SHP77 (cell line): ENCODE data around the gene ADGRE3.
A peak's percentile ranks its signal among the peaks of the same experiment; 100 is the strongest.
"Not testable (repeated sequence)": the region's sequence is repeated elsewhere in the genome, so short reads cannot be mapped to it uniquely, and the experiment has no call there.

Experiments
- DNase-seq, 2 experiments: peaks; one replicate each; lab custom pipeline; 2025; lab: John Stamatoyannopoulos, UW

The ADGRE3 gene

DNA sequence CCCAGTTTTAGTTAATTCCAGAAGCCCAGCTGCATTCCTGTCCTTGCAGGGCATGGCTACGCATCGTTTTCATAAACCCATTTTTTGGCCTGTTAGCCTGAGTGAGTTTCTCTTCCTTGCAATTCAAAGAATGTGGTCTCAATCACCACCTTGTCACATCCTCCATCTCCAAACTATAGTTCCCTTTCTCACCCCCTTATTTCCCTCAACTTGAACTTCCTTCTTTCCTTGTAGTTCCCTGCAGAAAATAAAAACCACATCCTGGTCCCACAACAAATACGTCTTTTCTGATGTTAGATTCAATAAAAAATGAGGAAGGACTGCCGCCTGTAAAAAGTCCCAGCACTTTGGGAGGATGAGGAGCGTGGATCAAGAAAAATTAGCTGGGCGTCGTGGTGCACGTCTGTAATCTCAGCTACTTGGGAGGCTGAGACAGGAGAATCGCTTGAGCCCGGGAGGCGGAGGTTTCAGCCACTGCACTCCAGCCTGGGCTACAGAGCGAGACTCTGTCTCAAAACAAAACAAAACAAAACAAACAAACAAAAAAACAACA, 13.2 kb downstream of the ADGRE3 start:
- DNase-seq, result no peak

GRCh38 chr19:14659874-14660489, 14.7 kb downstream of the ADGRE3 start:
- DNase-seq, result no peak

DNA sequence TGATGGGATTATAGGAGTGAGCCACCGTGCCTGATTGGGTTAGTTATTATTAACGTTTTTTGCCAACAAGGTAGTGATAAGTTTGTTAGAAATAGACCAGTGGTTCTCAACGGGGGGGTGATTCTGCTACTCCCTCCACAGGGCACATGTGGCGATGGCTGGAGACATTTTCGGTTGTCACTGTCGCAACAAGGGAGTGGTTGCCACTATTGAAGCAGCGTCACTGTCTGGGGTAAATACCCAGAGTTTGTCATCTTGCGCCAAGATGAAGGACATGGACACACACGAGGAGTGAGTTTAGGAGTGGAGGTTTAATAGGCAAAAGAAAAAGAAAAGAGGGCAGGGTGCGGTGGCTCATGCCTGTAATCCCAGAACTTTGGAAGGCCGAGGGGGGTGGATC, 18.9 kb downstream of the ADGRE3 start:
- DNase-seq, result no peak

DNA sequence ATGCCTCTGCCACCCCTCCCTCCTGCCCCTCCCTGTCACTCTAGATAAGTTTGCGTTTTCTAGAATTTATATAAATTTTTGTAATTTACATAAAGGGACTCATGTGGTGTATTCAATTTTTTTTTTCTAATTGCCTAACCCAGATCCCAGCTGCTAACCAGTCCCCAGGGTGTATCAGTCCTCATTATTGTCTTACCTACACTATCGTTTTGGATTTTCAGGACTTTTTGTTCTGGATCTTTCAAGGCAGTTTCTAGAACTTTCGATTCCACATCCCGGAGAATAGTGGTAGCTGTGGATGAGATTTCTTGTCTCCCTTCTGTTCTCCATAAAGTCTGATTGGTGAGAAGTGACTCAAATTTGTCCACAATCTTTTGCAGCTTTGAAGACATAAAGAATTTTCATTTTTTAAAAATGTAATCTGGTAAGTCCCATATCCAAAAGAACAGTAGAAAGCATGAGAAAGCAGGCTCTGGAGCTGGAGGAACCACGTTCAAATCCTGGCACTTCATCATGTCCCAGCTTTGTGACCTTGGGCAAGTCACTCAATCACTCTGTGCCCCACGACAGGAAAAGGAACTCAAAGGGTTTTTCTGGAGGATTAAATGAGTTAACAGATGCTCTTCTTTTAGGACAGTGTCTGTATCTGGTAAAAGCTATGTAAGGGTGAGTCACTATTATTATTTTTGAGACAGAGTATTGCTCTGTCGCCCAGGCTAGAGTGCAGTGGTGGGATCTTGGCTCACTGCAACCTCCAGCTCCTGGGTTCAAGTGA, 19.7 kb downstream of the ADGRE3 start:
- no peak for DNase-seq

- no peak for DNase-seq
Observed at GRCh38 chr19:14650161-14650560, 24.5 kb downstream of the ADGRE3 start.

DNA sequence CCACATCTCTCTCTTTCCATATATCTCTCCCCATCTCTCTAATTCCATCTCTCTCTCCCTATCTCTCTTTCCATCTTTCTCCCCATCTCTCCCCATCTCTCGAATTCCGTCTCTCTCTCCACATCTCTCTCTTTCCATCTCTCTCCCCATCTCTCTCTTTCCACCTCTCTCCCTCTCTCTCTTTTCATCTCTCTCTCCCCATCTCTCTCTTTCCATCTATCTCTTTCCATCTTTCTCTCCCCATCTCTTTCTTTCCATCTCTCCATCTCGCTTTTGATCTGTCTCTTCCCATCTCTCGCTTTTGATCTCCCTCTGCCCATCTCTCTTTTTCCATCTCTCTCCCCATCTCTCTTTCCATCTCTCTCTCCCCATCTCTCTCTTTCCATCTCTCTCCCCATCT, 25.6 kb downstream of the ADGRE3 start:
- no peak for DNase-seq

DNA sequence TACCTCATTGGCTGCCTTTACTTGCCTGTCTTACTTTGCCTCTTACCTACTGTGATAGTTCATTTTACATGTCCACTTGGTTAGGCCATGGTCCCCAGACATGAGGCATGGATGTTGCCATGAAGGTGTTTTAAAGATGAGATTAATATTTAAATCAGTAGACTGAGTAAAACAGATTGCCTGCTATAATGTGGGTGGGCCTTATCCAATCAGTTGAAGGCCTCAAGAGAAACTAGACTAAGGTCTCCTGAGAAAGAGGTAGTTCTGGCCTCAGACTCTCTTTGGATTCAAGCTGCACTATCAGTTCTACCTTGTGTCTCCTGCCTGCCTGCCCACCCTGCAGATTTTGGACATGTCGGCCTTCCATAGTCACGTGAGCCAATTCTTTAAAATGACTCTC, 26.1 kb downstream of the ADGRE3 start:
- DNase-seq, result no peak

GRCh38 chr19:14639536-14640277, 34.9 kb downstream of the ADGRE3 start:
- DNase-seq, result no peak

DNA sequence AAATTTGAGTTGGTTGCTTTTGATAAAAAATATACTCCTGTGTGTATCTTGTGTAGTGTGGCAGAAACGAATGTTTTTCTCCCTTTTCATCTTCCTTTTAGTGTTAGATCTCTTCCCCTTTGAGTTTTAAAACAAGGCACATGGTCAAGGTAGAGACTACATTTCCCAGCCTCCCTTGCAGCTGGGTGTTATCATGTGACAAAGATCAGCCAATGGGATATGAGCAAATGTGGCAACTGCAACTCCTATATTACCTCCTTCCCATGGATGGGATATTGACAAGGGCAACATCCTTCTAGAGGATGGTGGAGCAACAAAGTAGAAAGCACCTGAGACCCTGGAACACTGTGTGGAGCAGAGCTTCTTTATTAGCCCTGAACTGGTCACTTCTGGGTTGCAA, 42.4 kb downstream of the ADGRE3 start:
- DNase-seq, result peak; percentile 4 to 24

DNA sequence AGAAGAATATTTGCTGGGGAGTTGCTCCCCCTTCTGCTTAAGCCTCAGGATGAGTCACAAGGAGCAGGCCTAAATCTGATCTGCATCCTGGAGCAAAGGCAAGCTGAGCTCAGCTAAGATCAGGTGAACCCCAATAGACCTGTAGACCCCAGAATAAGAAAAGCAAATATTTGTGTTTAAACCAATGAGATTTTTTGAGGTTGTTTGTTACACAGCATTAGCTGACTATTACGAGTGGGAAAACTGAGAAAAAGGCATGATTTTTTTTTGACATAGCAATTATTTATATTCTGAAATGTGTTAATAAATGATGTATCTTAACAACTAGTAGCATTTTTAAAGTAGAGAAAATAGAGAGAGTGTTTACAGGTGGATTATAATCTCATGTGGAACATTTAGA, 45.1 kb downstream of the ADGRE3 start:
- no peak for DNase-seq

GRCh38 chr19:14624491-14624890, 50.2 kb downstream of the ADGRE3 start:
- DNase-seq, result not testable (repeated sequence)

- DNase-seq, result no peak
Observed at GRCh38 chr19:14619404-14619803, 55.2 kb downstream of the ADGRE3 start.

GRCh38 chr19:14616407-14616806, 58.2 kb downstream of the ADGRE3 start:
- DNase-seq, result no peak

- DNase-seq, result no peak
Observed at GRCh38 chr19:14615623-14616022, 59.0 kb downstream of the ADGRE3 start.

DNA sequence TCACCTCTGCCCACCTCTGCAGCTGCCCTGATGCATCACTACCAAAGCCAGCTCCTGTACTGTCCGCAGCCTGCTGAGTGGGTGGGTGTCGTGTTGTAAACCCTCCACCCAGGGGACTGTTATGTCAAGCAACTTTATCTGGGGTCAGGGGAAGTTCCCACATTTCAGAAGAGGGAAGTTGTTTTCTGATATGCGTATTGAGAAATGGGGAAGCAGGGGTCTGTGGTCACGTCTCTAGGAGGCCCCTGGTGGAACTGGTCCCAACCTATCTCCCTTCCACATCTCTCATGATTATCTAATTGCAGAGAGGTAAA, 60.6 kb downstream of the ADGRE3 start:
- no peak for DNase-seq

- not testable (repeated sequence) for DNase-seq
Observed at GRCh38 chr19:14613399-14614098, 61.1 kb downstream of the ADGRE3 start.

- DNase-seq, result no peak
Observed at GRCh38 chr19:14612657-14613056, 62.0 kb downstream of the ADGRE3 start.

GRCh38 chr19:14612242-14612641, 62.4 kb downstream of the ADGRE3 start:
- DNase-seq, result not testable (repeated sequence)

DNA sequence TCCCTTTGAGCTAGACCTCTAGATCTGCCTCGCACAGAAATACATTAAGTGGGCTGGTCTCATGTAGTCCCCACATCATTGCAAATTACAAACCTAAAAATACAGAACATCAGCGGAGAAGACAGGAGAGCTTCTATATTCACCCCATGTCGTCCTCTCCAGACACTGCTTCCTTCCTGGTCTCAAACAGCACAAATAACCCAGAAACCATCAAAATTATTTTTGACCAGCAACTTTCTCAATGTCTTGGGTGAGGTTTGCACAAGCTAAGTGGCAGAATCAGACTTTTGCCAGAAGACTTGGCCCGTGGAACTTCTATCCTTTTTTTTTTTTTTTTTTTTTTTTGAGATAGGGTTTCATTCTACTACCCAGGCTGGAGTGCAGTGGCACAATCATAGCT, 63.6 kb downstream of the ADGRE3 start:
- DNase-seq, result no peak

- DNase-seq, result no peak
Observed at GRCh38 chr19:14606627-14607026, 68.0 kb downstream of the ADGRE3 start.

DNA sequence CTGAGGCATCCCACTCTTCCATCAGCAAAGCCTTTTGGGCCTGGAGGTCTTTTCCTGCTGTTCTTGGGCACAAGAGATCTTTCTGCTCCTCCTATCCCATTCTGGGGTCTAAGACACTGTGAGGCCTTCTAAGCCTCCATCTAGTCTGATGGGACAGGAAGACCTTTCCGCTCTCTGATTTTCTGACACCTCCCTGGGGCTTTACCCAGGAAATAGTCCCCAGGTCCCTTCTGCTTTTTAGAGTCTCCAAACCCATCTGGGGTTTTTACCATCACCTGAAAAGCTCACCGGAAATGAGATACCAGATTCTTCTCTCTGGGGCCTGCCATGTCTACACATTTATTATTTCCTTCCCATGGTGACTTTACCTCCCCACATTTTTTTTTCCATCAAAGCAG, 70.7 kb downstream of the ADGRE3 start:
- no peak for DNase-seq

GRCh38 chr19:14599548-14600147, 75.0 kb downstream of the ADGRE3 start:
- no peak for DNase-seq
